ENCODE results near the gene CMIP. TPM values are rescaled to one million over a fixed set of nuclear protein-coding genes. Genes with fewer than 3 reads are reported as not detected.

Gene CMIP
- total RNA-seq, 1 experiment from 2014 or later, result 25.7 TPM

- TF ChIP-seq EZH2phosphoT487 (IDR thresholded peaks at IDR 0.05; ENCODE audit: borderline replicate concordance, low read length), result no peak
- TF ChIP-seq EZH2 (IDR thresholded peaks at IDR 0.05; ENCODE audit: low read length, unreplicated experiment), result no peak
- TF ChIP-seq CTCF (conservative IDR thresholded peaks at IDR 0.05; ENCODE audit: low read depth, low read length), result no peak
- peaks cover 55% of the 10 kb centered on the region for H3K79me2 ChIP-seq (ENCODE audit: low read length)
- ChIA-PET CTCF (no interaction called here), POLR2A (ENCODE audit: unreplicated experiment) (no interaction called here)
- no peaks in the 10 kb centered on the region for H3K9me3 ChIP-seq (ENCODE audit: low read length)
- H3K9me2 ChIP-seq (replicated peaks; ENCODE audit: low read length), result no peaks in the 10 kb centered on the region
- ATAC-seq (no peak), DNase-seq (no peak)
- BruUV-seq (replicated peaks), result no TSS peak
- H4K20me1 ChIP-seq (ENCODE audit: low read length), result no peaks in the 10 kb centered on the region
- peaks cover 16% of the 10 kb centered on the region; the same call in 1 of the 2 replicates for H3K36me3 ChIP-seq (ENCODE audit: low read depth, low read length)
- peaks cover 17% of the 10 kb centered on the region for H3K4me1 ChIP-seq (ENCODE audit: insufficient read depth, low read length)
- H3K4me2 ChIP-seq (ENCODE audit: low read length), result no peak overlapping the region
- H3K27ac ChIP-seq (ENCODE audit: low read length), result no peak overlapping the region
- no peaks in the 10 kb centered on the region for H3F3A ChIP-seq (ENCODE audit: low read length, unreplicated experiment)
- no peak overlapping the region for H3K4me3 ChIP-seq (ENCODE audit: low read length)
- H3K9ac ChIP-seq (ENCODE audit: low read length), result no peak overlapping the region
- intact Hi-C loops (cut with micrococcal nuclease), result loop anchor here (5.0 kb wide), 1 partner anchor 219 kb away; no protein-coding TSS in a partner anchor
- no peak overlapping the region for H2AFZ ChIP-seq (ENCODE audit: low read length)
- no peaks in the 10 kb centered on the region for H3K27me3 ChIP-seq (ENCODE audit: low read length)
These were observed 176.9 kb downstream of the CMIP start for GRCh38 chr16:81621496-81621895.

GRCh38 chr16:81623365-81624102 is 178.9 kb downstream of the CMIP start:
- peaks cover 7% of the 10 kb centered on the region; the same call in 1 of the 2 replicates for H3K36me3 ChIP-seq (ENCODE audit: low read depth, low read length)
- no peaks in the 10 kb centered on the region for H3F3A ChIP-seq (ENCODE audit: low read length, unreplicated experiment)
- no peak overlapping the region; the same call in 1 of the 2 replicates for H3K27ac ChIP-seq (ENCODE audit: low read length)
- TF ChIP-seq CTCF (conservative IDR thresholded peaks at IDR 0.05; ENCODE audit: low read depth, low read length) (peak; percentile 69), EZH2 (IDR thresholded peaks at IDR 0.05; ENCODE audit: low read length, unreplicated experiment) (no peak)
- H3K9ac ChIP-seq (ENCODE audit: low read length), result no peak overlapping the region
- H3K27me3 ChIP-seq (ENCODE audit: low read length), result no peaks in the 10 kb centered on the region
- intact Hi-C loops (cut with micrococcal nuclease), result loop anchor here (1.0 to 5.0 kb wide), 2 partner anchors 100 to 221 kb away; no protein-coding TSS in a partner anchor
- H4K20me1 ChIP-seq (ENCODE audit: low read length), result no peaks in the 10 kb centered on the region
- no peaks in the 10 kb centered on the region for H3K9me2 ChIP-seq (replicated peaks; ENCODE audit: low read length)
- H3K4me1 ChIP-seq (ENCODE audit: insufficient read depth, low read length), result peaks cover 17% of the 10 kb centered on the region
- H3K4me3 ChIP-seq (ENCODE audit: low read length), result no peak overlapping the region
- ChIA-PET CTCF (no interaction called here), POLR2A (ENCODE audit: unreplicated experiment) (no interaction called here)
- ATAC-seq (no peak), DNase-seq (peak; percentile 54)
- no TSS peak for BruUV-seq (replicated peaks)
- H3K9me3 ChIP-seq (ENCODE audit: low read length), result no peaks in the 10 kb centered on the region
- no peak overlapping the region for H2AFZ ChIP-seq (ENCODE audit: low read length)
- H3K79me2 ChIP-seq (ENCODE audit: low read length), result peaks cover 49% of the 10 kb centered on the region
- no peak overlapping the region for H3K4me2 ChIP-seq (ENCODE audit: low read length)

GRCh38 chr16:81624403-81624759 is 179.8 kb downstream of the CMIP start:
- intact Hi-C loops (cut with micrococcal nuclease), result loop anchor here (5.0 kb wide), 1 partner anchor 222 kb away; no protein-coding TSS in a partner anchor
- TF ChIP-seq EZH2 (IDR thresholded peaks at IDR 0.05; ENCODE audit: low read length, unreplicated experiment) (no peak), EZH2phosphoT487 (IDR thresholded peaks at IDR 0.05; ENCODE audit: borderline replicate concordance, low read length) (no peak), CTCF (conservative IDR thresholded peaks at IDR 0.05; ENCODE audit: low read depth, low read length) (no peak)
- POLR2A ChIA-PET (ENCODE audit: unreplicated experiment), result no interaction called here

More at GRCh38 chr16:81624403-81624759, 179.8 kb downstream of the CMIP start:
- Histone ChIP-seq H3K27ac (ENCODE audit: low read length) (peak overlapping the region; percentile 88; the same call in 1 of the 2 replicates), H4K20me1 (ENCODE audit: low read length) (no peaks in the 10 kb centered on the region), H3K36me3 (ENCODE audit: low read depth, low read length) (peaks cover 7% of the 10 kb centered on the region; the same call in 1 of the 2 replicates), H3K4me3 (ENCODE audit: low read length) (no peak overlapping the region), H3K4me1 (ENCODE audit: insufficient read depth, low read length) (peaks cover 17% of the 10 kb centered on the region), H3F3A (ENCODE audit: low read length, unreplicated experiment) (no peaks in the 10 kb centered on the region), H3K4me2 (ENCODE audit: low read length) (no peak overlapping the region), H2AFZ (ENCODE audit: low read length) (no peak overlapping the region), H3K9me3 (ENCODE audit: low read length) (no peaks in the 10 kb centered on the region), H3K79me2 (ENCODE audit: low read length) (peaks cover 47% of the 10 kb centered on the region), H3K9me2 (replicated peaks; ENCODE audit: low read length) (no peaks in the 10 kb centered on the region), H3K27me3 (ENCODE audit: low read length) (no peaks in the 10 kb centered on the region), H3K9ac (ENCODE audit: low read length) (no peak overlapping the region)
- ATAC-seq (no peak), DNase-seq (no peak)
- CTCF ChIA-PET, result no interaction called here
- BruUV-seq (replicated peaks), result no TSS peak
